GM18505 (cell line): ENCODE results near the gene SBNO2.

Experiments used
- ATAC-seq: cut with Tn5 transposase; IDR thresholded peaks from one replicate; pipeline ENCODE4 v1.9.1; 2021; ENCODE audit not compliant: unreplicated experiment
- POLR2A ChIP-seq: IDR thresholded peaks from 4 replicates; pipeline ENCODE4 v1.6.1; 2011; ENCODE audit warnings: borderline replicate concordance; ENCODE audit not compliant: insufficient read depth, insufficient read length; ENCODE audit errors: extremely low read depth

SBNO2 gene, protein sequence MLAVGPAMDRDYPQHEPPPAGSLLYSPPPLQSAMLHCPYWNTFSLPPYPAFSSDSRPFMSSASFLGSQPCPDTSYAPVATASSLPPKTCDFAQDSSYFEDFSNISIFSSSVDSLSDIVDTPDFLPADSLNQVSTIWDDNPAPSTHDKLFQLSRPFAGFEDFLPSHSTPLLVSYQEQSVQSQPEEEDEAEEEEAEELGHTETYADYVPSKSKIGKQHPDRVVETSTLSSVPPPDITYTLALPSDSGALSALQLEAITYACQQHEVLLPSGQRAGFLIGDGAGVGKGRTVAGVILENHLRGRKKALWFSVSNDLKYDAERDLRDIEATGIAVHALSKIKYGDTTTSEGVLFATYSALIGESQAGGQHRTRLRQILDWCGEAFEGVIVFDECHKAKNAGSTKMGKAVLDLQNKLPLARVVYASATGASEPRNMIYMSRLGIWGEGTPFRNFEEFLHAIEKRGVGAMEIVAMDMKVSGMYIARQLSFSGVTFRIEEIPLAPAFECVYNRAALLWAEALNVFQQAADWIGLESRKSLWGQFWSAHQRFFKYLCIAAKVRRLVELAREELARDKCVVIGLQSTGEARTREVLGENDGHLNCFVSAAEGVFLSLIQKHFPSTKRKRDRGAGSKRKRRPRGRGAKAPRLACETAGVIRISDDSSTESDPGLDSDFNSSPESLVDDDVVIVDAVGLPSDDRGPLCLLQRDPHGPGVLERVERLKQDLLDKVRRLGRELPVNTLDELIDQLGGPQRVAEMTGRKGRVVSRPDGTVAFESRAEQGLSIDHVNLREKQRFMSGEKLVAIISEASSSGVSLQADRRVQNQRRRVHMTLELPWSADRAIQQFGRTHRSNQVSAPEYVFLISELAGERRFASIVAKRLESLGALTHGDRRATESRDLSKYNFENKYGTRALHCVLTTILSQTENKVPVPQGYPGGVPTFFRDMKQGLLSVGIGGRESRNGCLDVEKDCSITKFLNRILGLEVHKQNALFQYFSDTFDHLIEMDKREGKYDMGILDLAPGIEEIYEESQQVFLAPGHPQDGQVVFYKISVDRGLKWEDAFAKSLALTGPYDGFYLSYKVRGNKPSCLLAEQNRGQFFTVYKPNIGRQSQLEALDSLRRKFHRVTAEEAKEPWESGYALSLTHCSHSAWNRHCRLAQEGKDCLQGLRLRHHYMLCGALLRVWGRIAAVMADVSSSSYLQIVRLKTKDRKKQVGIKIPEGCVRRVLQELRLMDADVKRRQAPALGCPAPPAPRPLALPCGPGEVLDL (N-terminal part only)

DNA sequence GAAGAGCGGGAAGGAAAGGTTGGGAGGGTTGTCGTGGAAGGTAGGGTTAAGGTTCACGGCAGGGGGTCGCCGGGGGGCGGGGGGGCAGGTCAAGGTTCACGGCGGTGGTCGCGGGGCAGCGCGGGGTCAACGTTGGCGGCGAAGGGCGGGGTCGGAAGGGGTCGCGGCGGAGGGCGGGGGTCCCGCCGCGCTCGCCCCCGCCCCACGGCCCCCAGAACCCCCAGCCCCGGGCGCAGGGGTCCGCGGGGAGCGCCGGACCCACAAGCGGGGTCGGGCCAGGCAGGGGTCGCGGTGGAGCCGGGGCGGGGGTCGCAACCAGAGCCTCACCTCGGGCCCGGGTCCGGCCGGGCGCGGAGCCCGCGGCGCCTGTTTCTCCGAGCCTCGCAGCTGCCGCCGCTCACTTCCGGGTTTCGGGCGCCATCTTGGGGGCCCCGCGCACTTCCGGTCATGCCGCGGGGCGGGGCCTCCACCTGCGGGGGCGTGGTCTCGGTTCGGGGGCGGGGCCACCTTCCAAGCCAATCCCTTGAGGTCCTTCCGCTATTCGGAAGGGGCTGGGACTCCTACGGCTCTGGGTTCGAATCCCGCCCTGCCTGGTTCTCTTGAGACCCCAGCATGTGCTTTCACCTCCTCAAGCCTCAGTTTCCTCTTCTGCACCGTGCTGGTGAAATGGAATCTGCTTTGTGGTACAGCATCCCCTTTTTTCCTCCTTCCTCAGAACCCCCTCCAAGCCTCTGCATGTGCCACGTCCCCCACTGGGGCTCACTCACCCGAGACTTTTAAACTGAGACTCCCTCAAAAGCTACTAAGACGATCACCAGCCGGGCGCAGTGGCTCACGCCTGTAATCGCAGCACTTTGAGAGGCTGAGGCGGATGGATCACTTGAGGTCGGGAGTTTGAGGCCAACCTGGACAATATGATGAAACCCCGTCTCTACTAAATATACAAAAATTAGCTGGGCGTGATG lies at the start of gene SBNO2:
TSS of gene SBNO2 (minus strand) at position 424 of the 965 bp plus-strand sequence. CDS start 19,992 bp downstream, outside the sequence.
- peak; percentile 95 for TF ChIP-seq POLR2A
- ATAC-seq, result peak; percentile 58

DNA sequence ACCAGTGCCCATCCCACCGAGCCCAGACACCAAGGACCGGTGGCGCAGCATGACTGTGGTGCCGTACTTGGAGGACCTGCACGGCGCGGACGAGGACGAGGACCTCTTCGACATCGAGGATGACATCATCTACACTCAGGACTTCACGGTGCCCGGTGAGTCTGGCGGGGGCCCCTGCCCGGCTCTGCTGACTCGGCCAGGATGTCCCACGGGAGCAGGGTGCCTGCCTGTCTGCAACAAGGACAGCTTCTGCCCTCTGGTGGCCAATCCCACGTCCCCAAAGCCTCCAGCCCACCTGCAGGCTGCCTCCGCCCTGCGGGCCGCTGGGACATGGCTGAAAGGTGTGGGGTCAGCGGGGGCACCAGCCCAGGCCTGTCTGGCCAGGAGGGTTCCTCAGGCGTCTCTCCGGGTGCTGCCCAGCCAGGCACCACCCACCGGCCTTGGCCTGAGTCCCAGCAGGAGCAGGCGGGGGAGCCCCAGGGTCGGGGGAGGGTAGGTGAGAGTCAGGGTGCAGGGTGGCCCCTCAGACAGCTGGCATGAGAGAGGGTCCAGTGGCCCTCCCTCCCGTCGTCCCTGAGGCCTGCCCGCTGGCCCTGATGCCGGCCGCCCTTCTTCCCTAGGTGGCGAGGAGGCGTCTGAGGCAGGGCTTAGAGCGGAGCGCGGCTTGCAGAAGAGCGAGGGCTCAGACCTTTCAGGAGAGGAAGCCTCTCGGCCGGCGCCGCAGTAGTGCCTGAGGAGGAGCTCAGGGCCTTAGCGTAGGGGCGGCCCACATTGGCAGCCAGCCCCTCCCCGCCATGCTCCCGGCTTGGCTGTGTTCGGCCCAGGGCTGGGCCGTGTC lies 49.2 kb upstream of the SBNO2 start:
- TF ChIP-seq POLR2A, result no peak
- no peak for ATAC-seq

DNA sequence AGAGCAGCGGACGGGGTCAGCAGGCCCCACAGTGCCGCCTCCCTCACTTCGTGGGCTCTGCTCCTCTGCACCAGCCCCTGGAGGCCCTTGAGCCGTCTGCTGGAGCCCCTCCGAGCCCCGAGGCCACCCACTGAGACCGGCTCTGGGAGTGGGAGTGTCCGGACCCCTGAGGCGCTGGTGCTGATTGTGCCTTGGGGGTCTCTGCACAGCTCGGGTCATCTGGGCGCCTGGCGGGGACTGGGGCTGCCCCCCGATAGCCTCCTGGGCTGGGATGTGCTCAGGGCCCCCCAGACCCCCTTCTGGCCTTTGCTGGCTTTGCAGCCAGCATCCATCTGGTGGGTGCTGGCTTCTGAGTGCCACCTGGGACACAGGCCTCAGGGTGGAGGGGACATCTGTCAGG lies 48.3 kb upstream of the SBNO2 start:
- ATAC-seq, result no peak
- TF ChIP-seq POLR2A, result no peak

DNA sequence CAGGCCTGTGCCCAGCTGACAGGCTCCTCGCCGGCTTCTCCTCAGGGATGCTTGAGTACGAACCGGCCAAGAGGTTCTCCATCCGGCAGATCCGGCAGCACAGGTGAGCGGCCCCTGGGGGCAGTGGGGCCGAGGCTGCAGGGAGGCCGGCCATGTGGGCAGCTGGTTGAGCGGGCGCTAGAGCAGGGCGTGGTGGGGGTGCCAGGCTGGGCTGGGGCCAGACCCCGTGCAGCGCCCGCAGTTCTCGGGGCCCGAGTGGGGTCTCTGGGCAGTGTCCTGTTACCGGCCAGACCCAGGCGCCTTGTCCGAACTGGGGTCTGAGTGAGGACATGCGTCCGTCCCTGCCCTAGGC lies 47.8 kb upstream of the SBNO2 start:
- ATAC-seq, result no peak
- TF ChIP-seq POLR2A, result no peak

DNA sequence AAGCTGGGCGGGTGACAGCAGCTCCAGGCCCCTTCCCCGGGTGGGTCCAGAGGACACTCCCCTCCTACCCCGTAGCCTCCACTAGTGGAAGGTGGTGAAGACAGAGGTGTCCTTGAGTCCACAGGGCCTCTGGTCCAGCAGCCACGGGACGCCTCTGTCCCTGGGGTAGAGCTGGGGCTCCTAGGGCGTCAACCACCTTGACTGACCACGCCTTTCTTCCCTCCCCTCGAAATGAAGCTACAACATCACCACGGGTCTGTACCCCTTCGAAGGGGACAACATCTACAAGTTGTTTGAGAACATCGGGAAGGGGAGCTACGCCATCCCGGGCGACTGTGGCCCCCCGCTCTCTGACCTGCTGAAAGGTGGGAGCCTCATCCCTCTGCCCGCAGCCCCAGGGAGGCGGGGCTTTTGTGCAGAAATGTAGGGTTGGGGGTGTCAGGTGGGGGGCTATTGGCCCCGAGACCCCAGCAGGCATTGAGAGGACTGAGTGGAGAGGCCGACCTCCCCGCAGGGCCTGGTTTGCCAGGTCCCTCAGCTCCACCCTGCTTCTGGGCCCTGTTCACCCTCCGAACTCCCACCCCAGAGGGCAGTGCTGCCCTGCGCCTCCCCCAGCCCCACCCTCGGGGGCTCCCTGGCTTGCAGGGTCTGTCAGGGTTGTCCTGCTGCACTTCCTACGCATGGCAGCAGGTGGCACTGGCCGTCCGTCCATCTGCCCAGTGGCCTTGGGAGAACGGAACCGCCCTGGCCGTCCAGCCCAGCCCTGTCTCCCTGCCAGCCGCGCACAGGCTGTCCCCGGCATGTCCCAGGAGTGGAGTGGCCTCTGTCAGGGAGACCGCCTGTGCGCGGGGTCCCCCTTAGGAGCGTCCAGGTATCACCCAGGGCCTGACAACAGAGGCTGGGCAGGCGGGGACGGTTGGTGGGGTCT lies 47.2 kb upstream of the SBNO2 start:
- no peak for ATAC-seq
- TF ChIP-seq POLR2A, result no peak

DNA sequence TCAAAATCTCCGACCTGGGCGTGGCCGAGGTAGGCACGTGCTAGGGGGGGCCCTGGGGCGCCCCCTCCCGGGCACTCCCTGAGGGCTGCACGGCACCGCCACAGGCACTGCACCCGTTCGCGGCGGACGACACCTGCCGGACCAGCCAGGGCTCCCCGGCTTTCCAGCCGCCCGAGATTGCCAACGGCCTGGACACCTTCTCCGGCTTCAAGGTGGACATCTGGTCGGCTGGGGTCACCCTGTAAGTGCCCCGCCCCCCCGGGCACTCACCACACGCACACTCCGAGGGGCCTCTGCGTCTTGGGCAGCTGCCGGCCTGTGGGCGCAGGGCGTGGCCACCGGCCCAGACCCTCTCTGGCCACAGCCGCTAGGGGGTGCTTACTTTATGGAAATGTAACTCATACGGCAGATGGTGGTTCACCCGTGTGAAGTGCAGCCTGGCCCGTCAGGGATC lies 46.4 kb upstream of the SBNO2 start:
- no peak for TF ChIP-seq POLR2A
- ATAC-seq, result no peak

DNA sequence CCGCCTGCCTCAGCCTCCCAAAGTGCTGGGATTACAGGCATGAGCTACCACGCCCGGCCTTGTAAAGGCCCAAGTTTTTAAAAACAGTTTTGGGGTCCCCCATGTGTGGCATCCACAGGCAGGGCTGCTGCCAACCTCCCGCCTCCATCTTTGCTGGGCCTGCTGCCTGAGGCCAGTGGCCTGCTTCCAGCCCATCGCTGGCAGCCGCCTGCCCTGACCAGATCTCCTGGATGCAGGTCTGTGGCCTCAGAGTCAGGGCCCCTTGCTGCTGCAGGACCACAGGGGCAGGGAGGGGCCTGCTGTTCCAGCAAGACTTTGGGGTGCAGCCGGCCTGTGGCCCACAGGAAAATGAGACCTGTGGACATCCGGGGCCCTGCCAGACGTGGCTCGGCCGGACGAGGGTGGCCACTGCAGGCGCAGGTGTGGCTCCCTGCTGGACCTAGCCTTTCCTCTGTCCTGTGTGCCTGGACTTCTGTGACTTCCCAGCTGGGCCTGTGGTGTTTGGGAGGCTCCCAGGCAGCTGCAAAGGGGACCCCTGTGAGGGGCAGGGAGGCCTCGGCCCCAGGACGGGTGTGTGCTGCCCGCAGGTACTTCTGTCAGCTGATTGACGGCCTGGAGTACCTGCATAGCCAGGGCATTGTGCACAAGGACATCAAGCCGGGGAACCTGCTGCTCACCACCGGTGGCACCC lies 45.9 kb upstream of the SBNO2 start:
- ATAC-seq, result no peak
- no peak for TF ChIP-seq POLR2A

DNA sequence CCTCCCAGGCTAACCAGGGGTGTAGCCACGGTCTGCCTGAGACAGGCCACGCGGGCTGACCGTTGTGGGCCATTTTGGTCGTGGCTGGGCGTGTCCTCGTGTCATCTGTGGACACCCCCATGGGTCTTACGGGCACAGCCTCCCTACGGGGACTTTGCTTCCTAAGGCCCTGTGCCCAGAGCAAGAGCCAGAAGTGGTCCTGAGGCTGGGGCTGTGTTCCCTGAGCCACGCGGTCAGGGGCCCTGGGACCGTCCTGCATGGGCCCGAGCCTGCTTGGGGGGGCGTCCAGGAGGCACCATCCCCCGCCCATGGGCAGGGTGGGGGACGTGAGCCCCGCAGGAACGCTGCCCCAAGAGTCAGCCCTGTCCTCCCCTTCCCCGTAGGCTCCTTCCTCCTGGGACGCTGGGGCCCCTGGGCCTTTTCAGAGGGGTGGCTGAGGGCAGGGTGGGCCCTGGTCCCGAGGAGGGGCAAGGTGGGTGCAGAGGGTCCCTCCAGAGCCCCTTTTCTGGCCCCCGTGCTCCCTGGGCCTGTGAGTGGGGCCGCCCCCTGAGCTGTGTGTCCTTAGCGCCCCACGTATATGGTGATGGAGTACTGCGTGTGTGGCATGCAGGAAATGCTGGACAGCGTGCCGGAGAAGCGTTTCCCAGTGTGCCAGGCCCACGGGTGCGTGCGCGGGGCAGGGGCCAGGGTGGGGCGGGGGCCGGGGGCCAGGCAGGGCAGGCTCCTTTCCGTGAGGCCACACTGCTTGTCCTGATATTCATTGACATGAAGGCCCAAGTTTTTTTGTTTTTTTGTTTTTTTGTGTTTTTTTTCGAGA lies 44.9 kb upstream of the SBNO2 start:
- no peak for ATAC-seq

DNA sequence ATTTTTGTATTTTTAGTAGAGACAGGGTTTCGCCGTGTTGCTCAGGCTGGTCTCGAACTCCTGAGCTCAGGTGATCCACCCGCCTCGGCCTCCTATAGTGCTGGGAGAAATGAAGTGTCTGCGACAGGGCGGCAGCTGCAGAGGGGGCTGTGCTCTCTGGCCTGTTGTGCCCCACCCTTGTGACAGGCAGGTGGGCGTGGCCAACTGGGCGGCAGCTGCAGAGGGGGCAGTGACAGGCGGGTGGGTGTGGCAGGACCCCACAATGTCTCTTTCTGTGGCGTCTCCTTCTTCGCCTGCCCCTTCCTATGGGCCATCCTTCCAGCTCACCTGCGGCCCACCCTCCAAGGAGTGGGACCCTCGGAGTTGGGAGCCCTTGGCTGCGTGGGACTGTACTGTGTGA lies 43.3 kb upstream of the SBNO2 start:
- TF ChIP-seq POLR2A, result no peak
- ATAC-seq, result no peak

More for the DNA sequence above, 44.9 kb upstream of the SBNO2 start:
- TF ChIP-seq POLR2A, result no peak
